ENCODE data around the gene PRDX3. TPM values are rescaled to one million over a fixed set of nuclear protein-coding genes. Genes with fewer than 3 reads are reported as not detected.

Gene PRDX3
- total RNA-seq, 6 experiments from 2014 or later, result 171 to 235 (median 194) TPM

DNA sequence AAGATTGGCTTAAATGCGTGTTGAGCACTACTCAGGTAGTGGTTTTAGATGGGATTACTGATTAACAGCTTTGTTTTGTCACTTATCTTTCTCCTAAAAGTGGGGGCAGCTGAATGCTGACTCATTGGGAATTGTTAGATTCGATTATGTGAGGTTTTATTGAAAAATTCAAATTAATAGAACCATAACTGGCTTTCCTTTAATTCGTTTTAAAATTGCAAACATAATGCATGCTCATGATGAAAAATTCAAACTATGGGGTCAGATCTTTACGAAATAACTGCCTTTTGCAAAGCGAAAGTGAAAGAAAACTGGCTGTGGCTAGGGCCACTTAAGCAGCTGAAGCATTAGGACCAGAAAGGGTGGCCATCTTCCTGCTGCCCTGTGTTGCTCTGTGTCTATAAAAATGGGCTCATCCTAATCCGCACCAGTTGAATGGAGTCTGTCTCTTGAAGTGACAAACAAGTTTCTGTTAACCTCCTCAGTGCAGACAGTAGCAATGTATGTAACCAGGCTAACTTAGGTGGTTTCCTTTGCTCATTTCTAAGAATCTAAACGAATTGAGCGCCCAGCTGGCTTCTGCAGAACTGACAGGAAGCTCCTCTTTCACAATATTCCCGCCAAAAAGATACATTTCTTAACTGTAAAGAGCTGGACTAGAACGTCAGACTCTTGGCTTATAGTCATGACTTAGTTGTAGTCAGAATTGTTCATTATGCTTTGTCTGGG, 46.9 kb downstream of the PRDX3 start:
- Histone ChIP-seq H3K4me3 (peak overlapping the region in 2 of 3 donors; percentile 31 to 46), H3K9me3 (no peaks in the 10 kb centered on the region), H3K27ac (peak overlapping the region; percentile 58 to 78 (median 75)), H3K4me1 (peaks cover 0 to 35% (median 7%) of the 10 kb centered on the region in 4 donors), H3K36me3 (peaks cover 0 to 6% (median 2%) of the 10 kb centered on the region in 4 donors), H3K27me3 (no peaks in the 10 kb centered on the region)
- ATAC-seq, result peak; percentile 66 to 80 (median 70)
- intact Hi-C loops (cut with DNase I), result no loop called here
- TF ChIP-seq POLR2A (IDR thresholded peaks at IDR 0.05), result no peak
- TF ChIP-seq, protein P1, sequence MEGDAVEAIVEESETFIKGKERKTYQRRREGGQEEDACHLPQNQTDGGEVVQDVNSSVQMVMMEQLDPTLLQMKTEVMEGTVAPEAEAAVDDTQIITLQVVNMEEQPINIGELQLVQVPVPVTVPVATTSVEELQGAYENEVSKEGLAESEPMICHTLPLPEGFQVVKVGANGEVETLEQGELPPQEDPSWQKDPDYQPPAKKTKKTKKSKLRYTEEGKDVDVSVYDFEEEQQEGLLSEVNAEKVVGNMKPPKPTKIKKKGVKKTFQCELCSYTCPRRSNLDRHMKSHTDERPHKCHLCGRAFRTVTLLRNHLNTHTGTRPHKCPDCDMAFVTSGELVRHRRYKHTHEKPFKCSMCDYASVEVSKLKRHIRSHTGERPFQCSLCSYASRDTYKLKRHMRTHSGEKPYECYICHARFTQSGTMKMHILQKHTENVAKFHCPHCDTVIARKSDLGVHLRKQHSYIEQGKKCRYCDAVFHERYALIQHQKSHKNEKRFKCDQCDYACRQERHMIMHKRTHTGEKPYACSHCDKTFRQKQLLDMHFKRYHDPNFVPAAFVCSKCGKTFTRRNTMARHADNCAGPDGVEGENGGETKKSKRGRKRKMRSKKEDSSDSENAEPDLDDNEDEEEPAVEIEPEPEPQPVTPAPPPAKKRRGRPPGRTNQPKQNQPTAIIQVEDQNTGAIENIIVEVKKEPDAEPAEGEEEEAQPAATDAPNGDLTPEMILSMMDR (IDR thresholded peaks at IDR 0.05), result no peak
- 11% methylated on average over 10 of the region's 10 CpGs for WGBS (ENCODE audit: insufficient coverage, low coverage, low lambda C conversion rate, missing lambda C conversion rate)
- no peak for DNase-seq

DNA sequence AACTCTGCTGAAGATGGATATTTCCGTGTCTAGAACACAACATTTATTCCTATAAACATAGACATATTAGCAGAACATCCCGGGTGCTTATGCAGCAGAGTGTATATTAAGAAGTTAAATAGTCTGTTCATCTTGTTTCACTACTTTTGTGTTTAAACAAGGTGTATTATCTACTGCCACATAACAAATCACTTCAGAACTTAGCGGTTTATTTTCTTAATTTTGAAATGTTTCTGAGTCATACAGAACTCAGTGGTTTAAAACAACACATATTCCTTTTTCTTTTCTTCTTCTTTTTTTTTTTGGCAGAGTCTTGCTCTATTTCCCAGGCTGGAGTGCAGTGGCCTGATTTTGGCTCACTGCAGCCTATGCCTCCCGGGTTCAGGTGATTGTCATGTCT, 48.9 kb downstream of the PRDX3 start:
- H3K27ac ChIP-seq, result no peak overlapping the region
- H3K4me1 ChIP-seq, result peaks cover 0 to 21% (median 0%) of the 10 kb centered on the region in 4 donors
- intact Hi-C loops (cut with DNase I), result no loop called here
- 91% methylated on average over 4 of the region's 4 CpGs for WGBS (ENCODE audit: insufficient coverage, low coverage, low lambda C conversion rate, missing lambda C conversion rate)
- no peak overlapping the region for H3K4me3 ChIP-seq
- H3K9me3 ChIP-seq, result no peaks in the 10 kb centered on the region
- peaks cover 0 to 13% (median 3%) of the 10 kb centered on the region in 4 donors for H3K36me3 ChIP-seq
- ATAC-seq, result no peak
- DNase-seq, result no peak
- TF ChIP-seq POLR2A (IDR thresholded peaks at IDR 0.05), result no peak
- TF ChIP-seq, protein P1 (IDR thresholded peaks at IDR 0.05), result no peak
- H3K27me3 ChIP-seq, result no peaks in the 10 kb centered on the region

DNA sequence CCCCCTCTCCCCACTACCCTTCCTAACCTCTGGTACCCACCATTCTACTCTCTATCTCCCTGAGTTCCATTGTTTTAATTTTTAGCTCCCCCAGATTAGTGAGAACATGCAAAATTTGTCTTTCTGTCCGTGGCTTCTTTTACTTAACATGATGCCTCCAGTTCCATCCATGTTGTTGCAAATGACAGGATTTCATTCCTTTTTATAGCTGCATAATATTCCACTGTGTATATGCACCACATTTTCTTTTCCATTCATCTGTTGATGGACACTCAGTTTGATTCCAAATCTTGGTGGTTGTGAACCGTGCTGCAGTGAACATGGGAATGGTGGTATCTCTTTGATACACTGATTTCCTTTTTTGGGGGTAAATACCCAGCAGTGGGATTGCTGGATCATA, 52.7 kb downstream of the PRDX3 start:
- WGBS (ENCODE audit: insufficient coverage, low coverage, low lambda C conversion rate, missing lambda C conversion rate), result 100% methylated on average over 2 of the region's 2 CpGs
- Histone ChIP-seq H3K4me3 (no peak overlapping the region), H3K36me3 (peaks cover 0 to 26% (median 3%) of the 10 kb centered on the region in 4 donors), H3K9me3 (no peaks in the 10 kb centered on the region), H3K27ac (no peak overlapping the region), H3K27me3 (no peaks in the 10 kb centered on the region), H3K4me1 (peaks cover 0 to 15% (median 5%) of the 10 kb centered on the region in 4 donors)
- ATAC-seq (no peak), DNase-seq (no peak)
- intact Hi-C loops (cut with DNase I), result no loop called here
- TF ChIP-seq, protein P1 (IDR thresholded peaks at IDR 0.05), result no peak
- TF ChIP-seq POLR2A (IDR thresholded peaks at IDR 0.05), result no peak

DNA sequence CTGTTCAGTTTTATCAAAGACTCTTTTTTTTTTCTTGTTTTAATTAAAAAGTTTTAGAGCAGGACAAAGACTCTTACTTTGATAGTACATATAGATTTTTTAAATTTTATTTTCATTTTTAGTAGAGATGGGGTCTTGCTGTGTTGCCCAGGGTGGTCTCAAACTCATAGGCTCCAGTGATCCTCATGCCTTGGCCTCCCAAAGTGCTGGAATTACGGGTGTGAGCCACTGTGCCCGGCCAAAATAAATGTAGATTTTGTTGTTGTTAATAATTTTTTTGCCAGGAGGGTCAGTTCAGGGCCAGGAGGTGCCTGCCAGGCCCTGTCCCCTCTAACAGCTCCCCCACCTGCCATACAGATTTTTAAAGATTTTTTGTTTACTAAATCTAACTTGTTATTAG, 57.7 kb downstream of the PRDX3 start:
- Histone ChIP-seq H3K9me3 (no peaks in the 10 kb centered on the region), H3K4me1 (peaks cover 0 to 37% (median 15%) of the 10 kb centered on the region in 4 donors), H3K36me3 (peaks cover 0 to 29% (median 3%) of the 10 kb centered on the region in 4 donors), H3K27ac (peak overlapping the region; percentile 66 to 90 (median 84)), H3K27me3 (no peaks in the 10 kb centered on the region), H3K4me3 (no peak overlapping the region)
- intact Hi-C loops (cut with DNase I), result no loop called here
- 63% methylated on average over 2 of the region's 2 CpGs for WGBS (ENCODE audit: insufficient coverage, low coverage, low lambda C conversion rate, missing lambda C conversion rate)
- TF ChIP-seq POLR2A (IDR thresholded peaks at IDR 0.05), result no peak
- TF ChIP-seq, protein P1 (IDR thresholded peaks at IDR 0.05), result no peak
- DNase-seq (no peak), ATAC-seq (peak in 2 of 4 donors; percentile 3 to 18)

All from right lobe of liver (tissue), 6 donors.